ENCODE data around the gene PIK3CB. TPM values are rescaled to one million over a fixed set of nuclear protein-coding genes. Genes with fewer than 3 reads are reported as not detected.

Gene PIK3CB
- total and polyA plus RNA-seq, 2 of the 8 experiments (the other 6 are each of a cell fraction or from before 2014, with no cell fraction given): 8.3 to 35.2 TPM

DNA sequence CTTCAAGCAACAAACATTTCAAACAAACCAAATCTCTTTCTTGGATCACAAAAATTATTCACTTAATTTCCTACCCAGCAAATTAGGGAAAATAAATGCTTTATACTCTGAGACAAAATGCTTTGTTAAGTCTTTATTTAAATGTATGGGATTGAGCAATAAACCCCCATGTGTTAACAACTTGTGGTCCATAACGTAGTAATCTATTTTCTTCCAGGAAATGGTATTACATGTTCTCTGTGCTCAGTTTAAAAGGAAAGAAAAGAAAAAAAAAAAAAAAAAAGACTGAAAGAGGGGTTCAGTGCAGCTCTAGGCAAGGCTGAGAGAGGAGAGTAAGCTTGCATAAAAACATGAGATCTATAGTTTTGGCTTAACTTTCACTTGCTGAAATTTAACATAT is 102.3 kb downstream of the PIK3CB start:
- Histone ChIP-seq H2AK5ac (ENCODE audit: low read depth, low read length) (no peak overlapping the region), H2AFZ (ENCODE audit: low read length) (no peak overlapping the region), H3K4me3 (ENCODE audit: extremely low read depth in 1 of 4, insufficient read depth in 2 of 4, low read depth in 3 of 4, low read length in 4 of 4) (no peak overlapping the region), H4K20me1 (replicated peaks in 1 of 2; ENCODE audit: control insufficient read depth in 1 of 2, insufficient read depth in 2 of 2, low read length in 2 of 2) (no peaks in the 10 kb centered on the region), H3K18ac (ENCODE audit: extremely low read depth, low read length) (no peak overlapping the region), H3K4ac (replicated peaks; ENCODE audit: insufficient read length, low read depth, low read length) (no peak overlapping the region), H3K79me2 (ENCODE audit: control insufficient read depth in 1 of 2, insufficient read depth in 2 of 2, low read length in 2 of 2) (no peaks in the 10 kb centered on the region), H4K91ac (replicated peaks; ENCODE audit: insufficient read length, low read length) (no peak overlapping the region), H3K27ac (ENCODE audit: low read depth, low read length) (no peak overlapping the region), H2BK20ac (ENCODE audit: low read length) (no peak overlapping the region), H3K4me1 (replicated peaks in 1 of 4; ENCODE audit: control insufficient read depth in 3 of 4, insufficient read depth in 4 of 4, low read length in 3 of 4) (no peaks in the 10 kb centered on the region), H4K8ac (ENCODE audit: extremely low read depth, insufficient read depth, low read length) (no peak overlapping the region), H2BK15ac (ENCODE audit: low read length) (no peak overlapping the region), H3K79me1 (ENCODE audit: low read depth, low read length) (no peaks in the 10 kb centered on the region), H3K23me2 (ENCODE audit: low read depth, low read length) (no peaks in the 10 kb centered on the region), H3K4me2 (ENCODE audit: insufficient read depth in 1 of 2, low read depth in 2 of 2, low read length in 2 of 2) (no peak overlapping the region), H3K9me3 (ENCODE audit: insufficient read depth in 2 of 2, low read depth in 1 of 2, low read length in 1 of 2) (no peaks in the 10 kb centered on the region), H3K9ac (replicated peaks in 1 of 4; ENCODE audit: extremely low read depth in 1 of 4, low read depth in 3 of 4, low read length in 3 of 4) (no peak overlapping the region), H3K36me3 (ENCODE audit: control insufficient read depth in 2 of 4, insufficient read depth in 4 of 4, low read length in 3 of 4) (peaks cover 0 to 10% (median 0%) of the 10 kb centered on the region in 4 experiments; a peak in 2 of 8 replicates), H4K5ac (ENCODE audit: insufficient read length, low read depth, low read length) (no peak overlapping the region), H2BK120ac (replicated peaks; ENCODE audit: low read depth, low read length) (no peak overlapping the region), H3K56ac (replicated peaks; ENCODE audit: insufficient read length, low read depth, low read length) (no peak overlapping the region), H2BK12ac (ENCODE audit: low read depth, low read length) (no peak overlapping the region), H3K27me3 (replicated peaks in 1 of 4; ENCODE audit: control insufficient read depth in 3 of 4, extremely low read depth in 1 of 4, insufficient read depth in 3 of 4, low read length in 3 of 4) (no peaks in the 10 kb centered on the region), H2BK5ac (ENCODE audit: low read depth, low read length) (no peak overlapping the region), H3K23ac (ENCODE audit: insufficient read length) (no peak overlapping the region), H3K14ac (ENCODE audit: insufficient read length) (no peak overlapping the region)
- 88% methylated on average over 1 of the region's 1 CpG; no CpG with 5 or more reads in 1 of the 2 experiments for WGBS, 2 experiments (ENCODE audit: extremely low coverage in 1 of 2, insufficient coverage in 1 of 2, insufficient read length in 1 of 2, insufficient replicate concordance in 2 of 2, low coverage in 1 of 2, low lambda C conversion rate in 2 of 2, missing lambda C conversion rate in 1 of 2)
- POLR2A ChIA-PET (ENCODE audit: partially characterized antibody): no interaction called here
- no peak for DNase-seq (ENCODE audit: low read depth in 1 of 2, low spot score in 2 of 2)
- CTCF ChIA-PET (ENCODE audit: partially characterized antibody): no interaction called here
- TF ChIP-seq, protein P1, sequence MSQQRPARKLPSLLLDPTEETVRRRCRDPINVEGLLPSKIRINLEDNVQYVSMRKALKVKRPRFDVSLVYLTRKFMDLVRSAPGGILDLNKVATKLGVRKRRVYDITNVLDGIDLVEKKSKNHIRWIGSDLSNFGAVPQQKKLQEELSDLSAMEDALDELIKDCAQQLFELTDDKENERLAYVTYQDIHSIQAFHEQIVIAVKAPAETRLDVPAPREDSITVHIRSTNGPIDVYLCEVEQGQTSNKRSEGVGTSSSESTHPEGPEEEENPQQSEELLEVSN (IDR thresholded peaks at IDR 0.05): no peak
- TF ChIP-seq SP1 (IDR thresholded peaks at IDR 0.05; ENCODE audit: low read depth, low read length) (no peak), PHF8 (conservative IDR thresholded peaks at IDR 0.05; ENCODE audit: low read depth, low read length) (no peak), TCF12 (IDR thresholded peaks at IDR 0.05; ENCODE audit: low read depth, low read length) (no peak), POLR2AphosphoS5 (IDR thresholded peaks at IDR 0.05; ENCODE audit: low read depth, low read length) (no peak), SAP30 (IDR thresholded peaks at IDR 0.05; ENCODE audit: insufficient read depth, insufficient replicate concordance, low read length) (no peak)
- no peak for FAIRE-seq
